NCI-H146 treated with DMSO at 0.1 percent for 48 hours (cell line): ENCODE data around the gene MRM2.
A peak's percentile ranks its signal among the peaks of the same experiment; 100 is the strongest.

Experiments
- DNase-seq: peaks from one replicate; lab custom pipeline; 2025; ENCODE audit not compliant: unreplicated experiment; lab: John Stamatoyannopoulos, UW

Gene MRM2

GRCh38 chr7:2193575-2194305 lies 48.3 kb downstream of the MRM2 start:
- DNase-seq = no peak

- peak; percentile 90 for DNase-seq
Observed at GRCh38 chr7:2192831-2193534, 49.0 kb downstream of the MRM2 start.

GRCh38 chr7:2191016-2191415 lies 51.0 kb downstream of the MRM2 start:
- DNase-seq = no peak

- no peak for DNase-seq
Observed at GRCh38 chr7:2190531-2190930, 51.5 kb downstream of the MRM2 start.

GRCh38 chr7:2186166-2186565 lies 55.8 kb downstream of the MRM2 start:
- no peak for DNase-seq

GRCh38 chr7:2185715-2186114 lies 56.3 kb downstream of the MRM2 start:
- no peak for DNase-seq
